H1 (cell line): ENCODE measurements around the gene PCNP. TPM values are rescaled to one million over a fixed set of nuclear protein-coding genes. Genes with fewer than 3 reads are reported as not detected.

Experiments used
- CTCF ChIA-PET: fragments of 300-600 bp; sonication (Branson Sonifier 250); formaldehyde crosslinking; loops from one replicate; lab custom pipeline; 2021; ENCODE audit not compliant: partially characterized antibody; lab: Charles Lee
- POLR2A ChIA-PET: fragments of 300-600 bp; sonication (Branson Sonifier 250); formaldehyde crosslinking; loops from one replicate; lab custom pipeline; 2021; ENCODE audit warnings: inconsistent platforms; ENCODE audit not compliant: partially characterized antibody; lab: Charles Lee
- DNase-seq, 2 experiments: peaks; one replicate each; pipeline versions ENCODE4 v3.0.0 to v3.0.0-alpha.2; 2010 to 2022; ENCODE audit warnings: low spot score in 2 of 2, low read depth in 1 of 2, mixed read lengths in 1 of 2
- FAIRE-seq: peaks from 2 replicates; lab custom pipeline; 2011; peaks lifted over from hg19 to GRCh38; lab: Jason Lieb, UNC
- H2AFZ ChIP-seq: 2 replicates; pipeline ENCODE4 v1.8.1; 2012; ENCODE audit warnings: low read length, inconsistent platforms
- H2AK5ac ChIP-seq: 2 replicates; pipeline ENCODE4 v1.6.1; 2013; ENCODE audit warnings: low read depth, low read length
- H2BK120ac ChIP-seq: replicated peaks from 2 replicates; pipeline ENCODE3; 2013; ENCODE audit warnings: low read depth, low read length, inconsistent platforms
- H2BK12ac ChIP-seq: 2 replicates; pipeline ENCODE4 v1.6.1; 2013; ENCODE audit warnings: low read depth, low read length
- H2BK15ac ChIP-seq: 2 replicates; pipeline ENCODE4 v1.6.1; 2013; ENCODE audit warnings: low read length
- H2BK20ac ChIP-seq: 2 replicates; pipeline ENCODE4 v1.6.1; 2013; ENCODE audit warnings: low read length
- H2BK5ac ChIP-seq: 2 replicates; pipeline ENCODE4 v1.6.1; 2013; ENCODE audit warnings: low read depth, low read length
- H3K14ac ChIP-seq: 2 replicates; pipeline ENCODE4 v1.6.1; 2013; ENCODE audit warnings: inconsistent platforms; ENCODE audit not compliant: insufficient read length
- H3K18ac ChIP-seq: 2 replicates; pipeline ENCODE4 v1.6.1; 2013; ENCODE audit warnings: low read length; ENCODE audit errors: extremely low read depth
- H3K23ac ChIP-seq: 2 replicates; pipeline ENCODE4 v1.6.1; 2013; ENCODE audit warnings: inconsistent platforms; ENCODE audit not compliant: insufficient read length
- H3K23me2 ChIP-seq: 2 replicates; pipeline ENCODE4 v1.6.1; 2013; ENCODE audit warnings: low read depth, low read length
- H3K27ac ChIP-seq: 2 replicates; pipeline ENCODE4 v1.6.1; 2011; ENCODE audit warnings: low read depth, low read length, inconsistent platforms
- H3K27me3 ChIP-seq, 4 experiments: replicated peaks in 1 of 4; 1 replicate in 1 of 4; 2 replicates in 3 of 4; pipeline versions ENCODE4 v1.6.1 to v1.8.1; 2011 to 2013; ENCODE audit warnings: low read length in 3 of 4, mild to moderate bottlenecking in 3 of 4, inconsistent platforms in 2 of 4, mixed read lengths in 2 of 4, moderate library complexity in 1 of 4; ENCODE audit not compliant: control insufficient read depth in 3 of 4, insufficient read depth in 3 of 4; ENCODE audit errors: extremely low read depth in 1 of 4
- H3K36me3 ChIP-seq, 4 experiments: 2 replicates each; pipeline versions ENCODE4 v1.6.1 to v1.8.1; 2011 to 2013; ENCODE audit warnings: mild to moderate bottlenecking in 4 of 4, low read length in 3 of 4, moderate library complexity in 2 of 4, control low read depth in 1 of 4, inconsistent platforms in 1 of 4; ENCODE audit not compliant: insufficient read depth in 4 of 4, control insufficient read depth in 2 of 4
- H3K4ac ChIP-seq: replicated peaks from 2 replicates; pipeline ENCODE3; 2013; ENCODE audit warnings: low read length, low read depth, mixed read lengths, inconsistent platforms; ENCODE audit not compliant: insufficient read length
- H3K4me1 ChIP-seq, 4 experiments: replicated peaks in 1 of 4; 1 replicate in 1 of 4; 2 replicates in 3 of 4; pipeline versions ENCODE4 v1.6.1 to v1.8.1; 2011 to 2013; ENCODE audit warnings: low read length in 3 of 4, inconsistent platforms in 2 of 4, mixed read lengths in 1 of 4; ENCODE audit not compliant: insufficient read depth in 4 of 4, control insufficient read depth in 3 of 4
- H3K4me2 ChIP-seq, 2 experiments: 2 replicates each; pipeline versions ENCODE4 v1.6.1 to v1.8.1; 2011 to 2013; ENCODE audit warnings: low read depth in 2 of 2, low read length in 2 of 2, control low read depth in 1 of 2, inconsistent platforms in 1 of 2, mild to moderate bottlenecking in 1 of 2; ENCODE audit not compliant: insufficient read depth in 1 of 2
- H3K4me3 ChIP-seq, 4 experiments: fragments of 200-600, 300-600 bp in 1 of 4; sonication (generic), shearing (Covaris generic), sonication (Bioruptor Twin) in 1 of 4; 2 replicates each; pipeline versions ENCODE4 v1.5.1 to v1.8.1; 2011 to 2016; ENCODE audit warnings: low read length in 4 of 4, low read depth in 3 of 4, control low read depth in 2 of 4, inconsistent platforms in 2 of 4, mild to moderate bottlenecking in 2 of 4, mixed read lengths in 1 of 4, moderate library complexity in 1 of 4; ENCODE audit not compliant: insufficient read depth in 2 of 4; ENCODE audit errors: extremely low read depth in 1 of 4
- H3K56ac ChIP-seq: replicated peaks from 2 replicates; pipeline ENCODE3; 2013; ENCODE audit warnings: low read depth, mild to moderate bottlenecking, mixed read lengths, low read length, inconsistent platforms; ENCODE audit not compliant: insufficient read length
- H3K79me1 ChIP-seq: 2 replicates; pipeline ENCODE4 v1.6.1; 2013; ENCODE audit warnings: low read depth, low read length, control low read depth
- H3K79me2 ChIP-seq, 2 experiments: 2 replicates each; pipeline versions ENCODE4 v1.6.1 to v1.8.1; 2012 to 2013; ENCODE audit warnings: low read length in 2 of 2, mild to moderate bottlenecking in 2 of 2, inconsistent platforms in 1 of 2; ENCODE audit not compliant: insufficient read depth in 2 of 2, control insufficient read depth in 1 of 2
- H3K9ac ChIP-seq, 4 experiments: replicated peaks in 1 of 4; 1 replicate in 1 of 4; 2 replicates in 3 of 4; pipeline versions ENCODE4 v1.6.1 to v1.8.1; 2011 to 2013; ENCODE audit warnings: low read depth in 3 of 4, low read length in 3 of 4, control low read depth in 2 of 4, mild to moderate bottlenecking in 2 of 4, moderate library complexity in 2 of 4, inconsistent platforms in 1 of 4; ENCODE audit errors: extremely low read depth in 1 of 4
- H3K9me3 ChIP-seq, 2 experiments: 2 replicates each; pipeline versions ENCODE4 v1.6.1 to v1.8.1; 2012 to 2013; ENCODE audit warnings: mild to moderate bottlenecking in 2 of 2, moderate library complexity in 2 of 2, control low read depth in 1 of 2, inconsistent platforms in 1 of 2, low read depth in 1 of 2, low read length in 1 of 2, mixed read lengths in 1 of 2; ENCODE audit not compliant: insufficient read depth in 2 of 2
- H4K20me1 ChIP-seq, 2 experiments: replicated peaks in 1 of 2; 2 replicates each; pipeline versions ENCODE3 to v1.8.1; 2011 to 2013; ENCODE audit warnings: inconsistent platforms in 2 of 2, low read length in 2 of 2, mild to moderate bottlenecking in 1 of 2; ENCODE audit not compliant: insufficient read depth in 2 of 2, control insufficient read depth in 1 of 2
- H4K5ac ChIP-seq: 2 replicates; pipeline ENCODE4 v1.6.1; 2013; ENCODE audit warnings: low read length, low read depth, mixed read lengths, inconsistent platforms; ENCODE audit not compliant: insufficient read length
- H4K8ac ChIP-seq: 2 replicates; pipeline ENCODE4 v1.8.0; 2013; ENCODE audit warnings: mild to moderate bottlenecking, moderate library complexity, low read length, inconsistent platforms; ENCODE audit not compliant: insufficient read depth; ENCODE audit errors: extremely low read depth
- H4K91ac ChIP-seq: replicated peaks from 2 replicates; pipeline ENCODE3; 2013; ENCODE audit warnings: low read length, mixed read lengths, inconsistent platforms; ENCODE audit not compliant: insufficient read length
- ATF2 ChIP-seq: IDR thresholded peaks from 2 replicates; pipeline ENCODE4 v1.6.1; 2012; ENCODE audit warnings: low read length, inconsistent platforms
- FOSL1 ChIP-seq: IDR thresholded peaks from 2 replicates; pipeline ENCODE4 v1.6.1; 2011; ENCODE audit warnings: mild to moderate bottlenecking, low read depth, low read length, moderate library complexity; ENCODE audit not compliant: insufficient read depth
- KDM1A ChIP-seq: fragments of 200-600, 300-600 bp; sonication (generic); IDR thresholded peaks from 2 replicates; pipeline ENCODE4 v1.7.1; 2016; ENCODE audit warnings: mild to moderate bottlenecking, low read length, borderline replicate concordance
- KDM5A ChIP-seq: fragments of 200-600 bp; IDR thresholded peaks from 2 replicates; pipeline ENCODE4 v1.7.1; 2012; ENCODE audit warnings: mild to moderate bottlenecking, low read length, inconsistent platforms, mixed read lengths
- POU5F1 ChIP-seq: IDR thresholded peaks from 2 replicates; pipeline ENCODE4 v1.6.1; 2011; ENCODE audit warnings: low read depth, mild to moderate bottlenecking, low read length, moderate library complexity
- SRF ChIP-seq: IDR thresholded peaks from 2 replicates; pipeline ENCODE4 v1.6.1; 2011; ENCODE audit warnings: mild to moderate bottlenecking, low read depth, low read length, moderate library complexity
- TCF12 ChIP-seq: IDR thresholded peaks from 2 replicates; pipeline ENCODE4 v1.6.1; 2011; ENCODE audit warnings: low read depth, mild to moderate bottlenecking, low read length
- WGBS, 2 experiments: shearing (Covaris generic) in 1 of 2; methylation state at CpG; one replicate each; pipeline versions ENCODE4 v1.1.6 to v1.1.7; 2013 to 2015; ENCODE audit warnings: low lambda C conversion rate in 2 of 2, mixed read lengths in 2 of 2, inconsistent platforms in 1 of 2, low coverage in 1 of 2, missing lambda C conversion rate in 1 of 2; ENCODE audit not compliant: insufficient replicate concordance in 2 of 2, insufficient coverage in 1 of 2, insufficient read length in 1 of 2; ENCODE audit errors: extremely low coverage in 1 of 2, missing lambda C conversion rate in 1 of 2; 5-methylcytosine and 5-hydroxymethylcytosine counted together
- polyA plus RNA-seq, 7 experiments: library from polyadenylated mRNA; depleted of rRNA in 3 of 7; stranded (reverse) in 5 of 7; unstranded in 2 of 7; fragments of >200 nt in 5 of 7; fragments of 200-250 nt in 2 of 7; gene quantifications; 1 replicate in 5 of 7; 2 replicates in 1 of 7; 4 replicates in 1 of 7; pipeline versions ENCODE4 v1.2.1 to v1.2.3, GENCODE V29; 2011 to 2013; ENCODE audit warnings: missing spikeins in 2 of 7, mixed read lengths in 2 of 7
- total RNA-seq: library from RNA; stranded (reverse); fragmentation: NEBNext Ultra II Directional; extraction: Animal tissue kit (Norgen Biotek cat#: 25700); gene quantifications from 2 replicates; pipeline ENCODE4 v1.2.1, GENCODE V29; 2021
- TF ChIP-seq, protein P1 (sequence below): IDR thresholded peaks from 2 replicates; pipeline ENCODE4 v1.6.1; 2011; ENCODE audit warnings: low read depth, mild to moderate bottlenecking, low read length; ENCODE audit not compliant: insufficient read depth

Gene PCNP
- total and polyA plus RNA-seq, 2 of the 8 experiments (the other 6 are each of a cell fraction or from before 2014, with no cell fraction given) = 29.1 to 192 TPM

DNA sequence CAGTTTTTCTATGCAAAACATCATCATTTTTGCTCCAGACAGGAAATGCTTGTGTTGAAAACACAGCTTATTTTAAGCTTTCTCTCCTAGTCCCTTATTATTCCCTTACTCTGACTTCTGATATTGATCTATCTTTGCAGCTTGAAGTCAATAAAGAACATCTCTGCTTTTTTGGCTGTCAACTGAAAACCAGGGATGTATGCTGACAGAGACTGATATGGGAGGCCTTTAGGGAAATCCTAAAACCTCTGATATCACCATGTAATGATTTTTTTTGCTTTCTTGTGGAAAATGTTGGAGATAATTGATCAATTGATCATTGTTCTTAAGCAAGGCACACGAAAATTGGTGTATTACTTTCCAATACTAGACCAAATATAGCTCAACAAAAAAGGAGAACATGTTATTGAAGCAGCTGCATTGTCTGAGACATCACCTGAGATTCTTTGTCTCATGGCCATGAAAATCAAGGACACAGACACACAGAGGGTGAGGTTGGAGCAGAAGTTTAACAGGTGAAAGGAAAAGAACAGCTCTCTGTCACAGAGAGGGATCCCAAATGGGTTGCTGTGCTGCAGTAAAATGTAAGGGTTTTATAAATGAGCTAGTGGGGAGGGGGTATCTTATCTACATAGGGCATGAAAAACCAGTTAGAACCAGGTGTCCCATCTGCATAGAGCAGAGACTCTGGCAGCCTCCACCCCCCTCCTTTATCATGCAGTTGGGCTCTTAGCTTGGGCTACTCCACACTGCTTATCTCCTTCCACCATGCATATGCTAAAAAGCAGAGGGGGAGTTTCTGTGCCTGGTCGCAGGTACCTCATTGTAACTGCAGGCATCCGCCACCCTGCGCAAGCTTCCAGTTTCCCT, 43.9 kb upstream of the PCNP start:
- H3K27ac ChIP-seq = peak overlapping the region; percentile 65; the same call in 1 of the 2 replicates
- no peak overlapping the region for H3K4ac ChIP-seq
- FAIRE-seq = peak; percentile 100
- peak overlapping the region; percentile 20 for H4K5ac ChIP-seq
- H3K14ac ChIP-seq = no peak overlapping the region
- no peak overlapping the region for H2AK5ac ChIP-seq
- no peak overlapping the region for H4K91ac ChIP-seq
- no peak overlapping the region for H4K8ac ChIP-seq
- no peak overlapping the region for H3K56ac ChIP-seq
- peak overlapping the region in 3 of 4 experiments; percentile 24 to 47 (median 43); a peak in 4 of 7 replicates for H3K9ac ChIP-seq
- WGBS, 2 experiments = 3% methylated on average over 4 of the region's 4 CpGs; no CpG with 5 or more reads in 1 of the 2 experiments
- H3K9me3 ChIP-seq = peaks cover 10 to 13% of the 10 kb centered on the region in 2 experiments
- H2BK15ac ChIP-seq = no peak overlapping the region
- no peak overlapping the region for H2AFZ ChIP-seq
- H2BK5ac ChIP-seq = no peak overlapping the region; the same call in 1 of the 2 replicates
- no peaks in the 10 kb centered on the region for H4K20me1 ChIP-seq
- 0 out of 8 replicates have a peak, but pooled peaks cover 0 to 2% (median 0%) of the 10 kb centered on the region in 4 experiments for H3K36me3 ChIP-seq
- peaks cover 6 to 21% (median 14%) of the 10 kb centered on the region in 4 experiments; a peak in 6 of 7 replicates for H3K4me1 ChIP-seq
- H3K79me1 ChIP-seq = no peaks in the 10 kb centered on the region
- H3K23me2 ChIP-seq = no peaks in the 10 kb centered on the region
- no peaks in the 10 kb centered on the region for H3K27me3 ChIP-seq
- no peak overlapping the region for H3K18ac ChIP-seq
- H2BK20ac ChIP-seq = no peak overlapping the region
- no peak overlapping the region for H2BK12ac ChIP-seq
- H3K4me3 ChIP-seq = peak overlapping the region in 1 of 4 experiments; percentile 39; a peak in 1 of 8 replicates
- peak; percentile 51 to 57 for DNase-seq
- no peak overlapping the region for H3K23ac ChIP-seq
- H3K4me2 ChIP-seq = peak overlapping the region; percentile 26 to 54; a peak in 3 of 4 replicates
- no peaks in the 10 kb centered on the region for H3K79me2 ChIP-seq
- POLR2A ChIA-PET = interaction anchor here (0.9 to 1.9 kb wide), 11 partner anchors 9 to 194 kb away, joined by 3 to 14 read pairs (median 4); partner anchors contain the start of genes CEP97, PCNP, SENP7 and TRMT10C
- CTCF ChIA-PET = interaction anchor here (1.3 kb wide), 1 partner anchor 15 kb away, joined by 4 read pairs; no protein-coding TSS in a partner anchor
- peak overlapping the region; percentile 48 for H2BK120ac ChIP-seq
- no peak for TF ChIP-seq KDM5A
- TF ChIP-seq TCF12 = peak; percentile 73; the same call in 1 of the 2 replicates
- TF ChIP-seq SRF = no peak
- TF ChIP-seq KDM1A = 0 out of 2 replicates have a peak, but pooled peaks have one; percentile 48
- peak; percentile 90 for TF ChIP-seq POU5F1
- no peak for TF ChIP-seq FOSL1
- TF ChIP-seq, protein P1, sequence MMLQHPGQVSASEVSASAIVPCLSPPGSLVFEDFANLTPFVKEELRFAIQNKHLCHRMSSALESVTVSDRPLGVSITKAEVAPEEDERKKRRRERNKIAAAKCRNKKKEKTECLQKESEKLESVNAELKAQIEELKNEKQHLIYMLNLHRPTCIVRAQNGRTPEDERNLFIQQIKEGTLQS = no peak
- TF ChIP-seq ATF2 = no peak
